HG02571 (cell line): Measurements from ENCODE around the gene VASH2.
A peak's percentile ranks its signal among the peaks of the same experiment; 100 is the strongest.

Source experiments
- ATAC-seq: cut with Tn5 transposase; IDR thresholded peaks from one replicate; pipeline ENCODE4 v1.9.1; 2021; ENCODE audit warnings: mild to moderate bottlenecking, moderate library complexity; ENCODE audit not compliant: unreplicated experiment

Gene VASH2

DNA sequence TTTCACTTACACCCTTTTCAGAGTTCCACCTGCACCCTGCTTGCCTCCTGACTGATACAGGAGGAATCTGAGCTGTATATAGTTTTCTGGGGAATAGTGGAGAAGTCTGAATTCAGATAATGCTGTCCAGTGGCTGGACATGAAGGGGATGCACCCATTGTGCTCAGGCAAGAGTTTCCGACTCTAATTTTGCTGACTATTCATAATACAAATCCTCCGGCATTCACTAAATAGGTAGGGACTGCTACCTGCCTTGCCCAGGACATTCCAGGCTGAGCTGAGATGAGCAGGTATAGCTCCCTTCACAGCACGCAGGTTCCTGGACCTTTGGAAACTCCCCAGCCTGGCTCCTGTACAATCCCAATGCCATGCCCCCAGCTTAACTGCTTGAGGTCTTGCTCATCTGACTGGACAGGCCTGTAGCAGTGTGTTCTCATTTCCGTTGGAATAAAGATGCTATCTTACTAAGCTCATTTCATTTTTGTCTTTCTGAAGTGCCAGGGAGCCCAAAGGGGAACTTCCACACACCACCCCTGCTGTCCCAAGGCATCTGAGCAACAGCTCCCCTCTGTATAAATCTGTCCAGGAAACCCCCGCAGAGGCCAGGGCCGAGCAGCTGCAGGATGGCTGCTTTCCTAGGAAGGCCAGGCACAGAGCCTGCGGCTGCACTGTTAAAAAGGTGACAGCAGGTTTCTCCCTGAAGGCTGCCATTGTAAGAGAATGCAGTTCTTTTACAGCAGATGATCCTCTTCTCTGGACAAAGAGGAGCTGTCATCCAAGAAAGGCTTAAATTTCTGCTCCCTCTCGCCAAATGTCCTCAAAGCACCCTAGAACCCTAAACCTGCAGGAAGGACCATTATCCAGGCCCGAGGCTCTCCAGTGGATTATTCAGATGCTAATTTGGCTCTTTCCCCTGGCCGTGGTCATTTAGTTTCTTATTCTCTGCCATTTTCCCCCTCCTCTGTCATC, 21.7 kb upstream of the VASH2 start:
- ATAC-seq = peak; percentile 56

DNA sequence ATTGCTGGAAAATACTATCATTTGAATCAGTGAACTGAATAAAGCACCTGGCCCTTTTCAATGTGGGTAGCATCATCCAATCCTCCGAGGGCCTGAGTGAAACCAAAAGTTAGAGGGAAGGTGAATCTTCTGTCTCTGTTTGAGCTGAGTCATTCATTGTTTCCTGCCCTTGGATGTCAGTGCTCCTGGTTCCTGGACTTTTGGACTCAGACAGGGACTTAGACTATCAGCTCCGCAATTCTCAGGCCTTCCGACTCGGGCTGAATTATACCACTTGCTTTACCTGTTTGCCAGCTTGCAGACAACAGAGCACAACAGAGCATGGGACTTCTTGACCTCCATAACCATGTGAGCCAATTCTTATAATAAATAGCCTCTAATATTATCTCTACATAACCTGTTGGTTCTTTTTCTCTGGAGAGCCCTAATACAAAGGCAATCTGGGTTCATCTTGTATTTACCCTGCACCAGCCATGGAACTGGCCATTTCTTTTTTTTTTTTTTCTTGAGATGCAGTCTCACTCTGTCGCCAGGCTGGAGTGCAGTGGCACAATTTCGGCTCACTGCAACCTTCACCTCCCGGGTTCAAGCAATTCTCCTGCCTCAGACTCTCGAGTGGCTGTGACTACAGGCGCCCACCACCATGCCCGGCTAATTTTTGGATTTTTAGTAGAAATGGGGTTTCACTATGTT, 19.2 kb upstream of the VASH2 start:
- ATAC-seq = no peak

DNA sequence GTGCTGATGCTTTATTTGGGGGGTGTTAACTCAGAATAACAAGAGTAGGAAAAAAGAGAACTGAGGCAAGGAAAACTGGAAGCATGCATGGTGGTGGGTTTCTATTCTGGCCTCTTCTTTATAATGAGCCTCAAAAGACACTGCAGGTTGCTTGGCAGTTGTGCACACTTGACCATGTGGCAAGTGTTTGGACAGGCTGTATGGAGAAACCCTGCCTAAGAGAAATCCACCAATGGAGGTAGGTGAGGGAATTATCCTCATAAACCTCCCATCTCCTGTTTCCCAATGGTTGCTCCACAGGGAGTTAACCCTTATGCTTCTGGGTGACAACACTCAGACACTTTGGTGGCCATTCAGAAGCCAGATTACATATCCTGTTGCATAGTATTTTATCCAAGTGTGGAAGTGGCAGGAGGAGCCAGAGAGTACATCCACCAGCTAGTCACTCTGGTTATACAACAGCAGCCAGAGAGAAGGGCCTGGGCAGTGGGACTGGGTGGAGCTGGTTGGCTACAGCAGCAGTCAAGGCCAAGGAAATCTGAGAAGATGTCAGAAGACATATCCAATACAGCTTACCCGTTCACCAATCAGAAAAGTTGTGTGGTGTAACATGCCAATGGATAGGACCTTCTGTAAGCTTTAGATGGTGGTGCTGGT, 16.4 kb upstream of the VASH2 start:
- no peak for ATAC-seq

DNA sequence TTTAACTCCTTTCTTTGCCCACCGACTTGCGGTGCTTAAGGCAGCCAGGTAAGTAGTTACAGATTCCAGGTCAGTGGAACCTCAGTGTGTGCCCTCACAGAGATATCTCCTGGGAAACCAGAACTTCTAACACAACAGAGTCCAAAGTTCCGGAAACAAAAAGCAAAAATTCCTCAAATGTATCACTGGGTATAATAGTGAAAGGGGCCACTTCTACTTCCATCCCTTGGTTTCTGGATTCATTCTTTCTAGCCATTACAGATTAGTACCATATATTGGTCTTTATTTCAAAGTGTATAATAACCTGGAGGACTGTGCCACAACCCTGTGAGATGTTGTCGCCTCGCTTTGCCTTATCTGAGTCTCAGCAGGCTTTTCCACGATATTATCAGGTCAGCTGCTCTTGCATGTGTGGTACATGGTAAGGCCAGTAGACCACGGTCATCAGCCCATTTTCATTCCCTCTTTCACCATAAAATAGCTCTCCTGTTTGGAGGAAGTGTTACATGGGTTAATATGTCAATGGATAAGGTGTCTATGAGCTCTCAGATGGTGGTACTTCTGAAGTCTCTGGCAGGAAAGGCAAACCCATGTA, 14.9 kb upstream of the VASH2 start:
- no peak for ATAC-seq

DNA sequence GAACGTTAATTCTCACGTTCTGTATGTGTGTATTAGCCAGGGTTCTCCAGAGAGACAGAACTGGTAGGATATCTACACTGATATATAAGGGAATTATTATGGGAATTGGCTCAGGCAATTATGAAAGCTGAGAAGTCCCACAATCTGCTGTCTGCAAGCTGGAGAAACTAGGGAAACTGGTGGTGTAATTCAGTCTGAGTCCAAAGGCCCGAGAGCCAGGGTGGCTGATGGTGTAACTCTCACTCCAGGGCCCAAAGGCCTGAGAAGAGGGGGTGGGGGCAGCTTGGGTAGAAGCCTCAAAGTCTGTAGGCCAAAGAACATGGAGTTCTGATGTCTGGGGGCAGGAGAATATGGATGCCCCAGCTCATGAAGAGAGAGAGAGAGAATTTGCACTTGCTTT, 13.3 kb upstream of the VASH2 start:
- no peak for ATAC-seq

DNA sequence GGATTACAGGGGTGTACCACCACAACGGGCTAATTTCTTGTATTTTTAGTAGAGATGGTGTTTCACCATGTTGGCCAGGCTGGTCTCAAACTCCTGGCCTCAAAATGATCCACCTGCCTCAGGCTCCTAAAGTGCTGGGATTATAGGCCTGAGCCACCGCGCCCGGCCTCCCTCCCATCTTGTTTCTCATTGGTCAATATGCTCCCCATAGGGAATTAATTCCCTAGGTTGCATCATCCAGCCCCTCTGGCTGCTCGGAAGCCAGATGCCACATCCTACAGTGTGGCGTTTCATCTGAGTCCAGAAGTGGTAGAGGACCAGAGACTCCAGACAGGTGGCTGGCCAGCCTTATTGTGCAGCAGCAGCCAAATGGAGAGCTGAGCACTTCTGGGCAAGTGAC, 11.5 kb upstream of the VASH2 start:
- no peak for ATAC-seq

DNA sequence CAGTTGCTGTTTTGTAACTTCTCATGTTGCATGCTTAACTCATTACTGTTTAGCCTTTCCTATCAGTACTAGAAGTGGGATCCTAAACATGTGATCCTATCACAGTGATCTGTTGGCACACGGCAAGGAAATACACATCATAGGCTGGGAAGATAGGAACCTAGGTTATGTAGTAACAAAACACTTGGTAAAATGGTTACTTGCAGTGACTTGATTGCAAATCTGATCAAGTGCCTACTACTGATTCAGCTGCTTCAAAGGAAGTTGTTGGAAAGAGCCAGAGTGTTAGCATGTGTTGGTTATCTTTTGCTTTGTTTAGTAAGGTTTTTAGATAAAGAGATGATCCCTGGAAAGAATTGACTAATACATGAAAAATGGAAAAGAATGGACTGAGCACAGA, 8.9 kb upstream of the VASH2 start:
- ATAC-seq = no peak

DNA sequence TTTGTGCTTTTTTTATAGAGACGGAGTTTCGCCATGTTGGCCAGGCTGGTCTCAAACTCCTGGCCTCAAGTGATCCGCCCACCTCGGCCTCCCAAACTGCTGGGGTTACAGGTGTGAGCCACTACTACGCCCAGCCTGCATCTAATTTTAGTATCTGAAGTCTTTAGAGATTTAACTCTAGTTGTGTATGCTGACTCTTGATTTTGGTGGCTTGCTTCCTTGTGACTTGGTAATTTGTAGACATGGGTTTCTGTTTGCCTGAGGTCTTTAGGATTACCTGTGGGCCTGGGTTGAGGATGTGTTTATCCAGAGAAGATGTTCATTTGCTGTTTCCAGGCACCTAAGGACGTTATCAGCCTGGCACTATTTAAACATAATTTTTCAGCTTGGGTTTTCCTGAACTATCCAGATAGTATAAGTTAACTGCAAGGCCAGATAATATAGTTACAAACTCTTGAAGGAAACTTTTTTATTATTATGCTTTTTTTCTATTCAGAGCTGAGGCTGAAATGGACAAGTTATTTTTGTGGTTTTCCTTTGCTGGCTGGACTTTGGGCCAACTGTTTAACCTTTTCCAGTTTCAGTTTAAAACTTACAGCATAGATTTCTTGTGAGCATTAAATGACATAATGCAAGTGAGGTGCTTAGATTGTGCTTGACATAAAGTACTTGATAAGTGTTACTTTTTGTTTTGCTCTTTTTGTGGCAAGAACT, 7.5 kb upstream of the VASH2 start:
- ATAC-seq = no peak

DNA sequence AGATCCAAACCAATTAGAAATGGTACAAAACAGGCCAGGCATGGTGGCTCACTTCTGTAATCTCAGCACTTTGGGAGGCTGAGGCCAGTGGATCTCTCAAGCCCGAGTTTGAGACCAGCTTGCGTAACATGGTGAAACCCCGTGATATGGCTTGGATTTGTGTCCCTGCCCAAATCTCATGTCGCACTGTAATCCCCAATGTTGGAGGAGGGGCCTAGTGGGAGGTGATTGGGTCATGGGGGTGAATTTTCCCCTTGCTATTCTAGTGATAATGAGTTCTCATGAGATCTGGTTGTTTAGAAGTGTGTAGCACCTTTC, 7.0 kb upstream of the VASH2 start:
- no peak for ATAC-seq

DNA sequence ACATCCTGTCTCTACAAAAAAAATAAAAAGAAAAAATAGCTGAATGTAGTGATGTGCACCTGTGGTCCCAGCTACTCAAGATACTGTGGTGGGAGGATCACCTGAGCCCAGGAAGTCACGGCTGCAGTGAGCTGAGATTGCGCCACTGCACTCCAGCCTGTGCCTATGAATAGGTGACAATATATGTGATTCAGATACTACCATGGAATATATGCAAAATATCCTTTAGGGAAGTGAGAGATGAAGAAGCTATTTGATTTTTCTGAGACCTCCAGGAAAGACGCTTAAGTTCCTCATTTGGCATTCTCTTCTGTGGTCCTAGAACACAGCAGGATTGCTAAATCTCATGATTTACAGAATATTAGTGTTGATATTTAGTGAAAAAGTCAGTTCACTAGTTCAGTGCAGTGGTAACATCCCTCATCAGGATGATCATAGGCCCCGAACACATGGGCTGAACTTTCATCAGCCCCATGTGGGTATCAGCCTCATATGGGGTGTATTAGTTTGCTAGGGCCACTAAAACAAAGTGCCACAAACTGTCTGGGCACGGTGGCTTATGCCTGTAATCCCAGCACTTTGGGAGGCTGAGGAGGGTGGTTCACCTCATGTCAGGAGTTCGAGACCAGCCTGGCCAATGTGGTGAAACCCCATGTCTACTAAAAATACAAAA, 6.0 kb upstream of the VASH2 start:
- no peak for ATAC-seq

DNA sequence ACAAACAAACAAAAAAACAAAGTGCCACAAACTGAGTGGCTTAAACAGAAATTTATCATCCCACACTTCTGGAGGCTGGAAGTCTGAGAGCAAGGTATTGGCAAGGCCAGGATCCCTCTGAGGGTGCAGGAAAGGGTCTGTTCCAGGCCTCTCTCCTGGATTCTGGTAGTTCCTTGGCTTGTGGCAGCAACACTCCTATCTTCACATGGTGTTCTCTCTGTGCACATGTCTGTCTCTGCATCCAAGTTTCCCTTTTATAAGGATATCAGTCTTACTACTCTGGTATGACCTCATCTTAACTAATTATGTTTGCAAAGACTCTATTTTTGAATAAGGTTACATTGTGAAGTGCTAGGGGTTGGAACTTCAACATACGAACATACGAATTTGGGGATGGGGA, 5.3 kb upstream of the VASH2 start:
- no peak for ATAC-seq

DNA sequence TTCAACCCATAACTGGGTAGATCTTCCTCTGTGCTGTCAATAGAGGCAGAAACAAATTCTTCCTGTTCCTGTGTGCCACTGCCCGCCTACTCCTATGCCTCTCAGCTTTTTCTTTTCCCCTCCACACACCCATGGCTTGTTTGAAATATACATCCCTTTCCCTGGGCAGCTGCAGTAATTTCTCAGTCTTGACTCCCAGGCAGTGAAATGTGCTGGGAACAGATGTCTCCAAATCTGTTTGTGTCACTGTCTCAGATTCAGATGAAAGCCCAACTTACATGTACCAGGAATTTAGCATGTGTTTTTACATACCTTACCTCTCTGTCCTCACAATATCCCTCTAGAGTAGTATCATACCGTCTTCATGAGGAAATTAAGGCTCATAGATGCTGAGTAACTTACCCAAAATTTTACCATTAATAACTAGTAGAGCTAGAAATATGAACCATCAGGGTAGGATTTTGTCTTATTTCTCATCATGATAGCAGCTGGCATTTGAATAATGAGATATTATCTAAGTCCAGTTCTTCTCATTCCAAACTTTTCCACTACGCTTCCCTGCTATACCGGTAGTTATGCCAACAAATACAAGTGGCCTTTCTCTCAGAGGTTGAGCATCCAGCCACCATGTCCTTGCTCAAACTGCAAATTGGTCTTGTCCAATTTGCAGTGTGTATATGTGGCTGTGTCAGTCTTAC, 4.7 kb upstream of the VASH2 start:
- no peak for ATAC-seq

DNA sequence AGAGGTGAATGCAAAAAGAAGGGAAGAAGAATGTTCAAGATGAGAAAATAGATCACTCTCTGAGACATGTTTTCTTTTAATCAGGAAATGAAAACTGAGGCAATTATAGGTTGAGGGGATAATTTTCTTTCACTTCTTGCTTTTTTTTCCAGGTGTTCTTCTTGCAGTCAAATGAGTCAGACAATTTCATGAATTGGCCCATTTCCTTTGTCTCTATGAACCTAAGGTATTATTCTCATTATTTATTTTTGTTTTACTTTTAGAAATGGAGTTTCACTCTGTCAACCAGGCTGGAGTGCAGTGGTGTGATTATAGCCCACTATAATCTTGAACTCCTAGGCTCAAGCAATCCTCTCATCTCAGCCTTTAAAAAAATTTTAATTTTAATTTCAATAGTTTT, 3.5 kb upstream of the VASH2 start:
- no peak for ATAC-seq

DNA sequence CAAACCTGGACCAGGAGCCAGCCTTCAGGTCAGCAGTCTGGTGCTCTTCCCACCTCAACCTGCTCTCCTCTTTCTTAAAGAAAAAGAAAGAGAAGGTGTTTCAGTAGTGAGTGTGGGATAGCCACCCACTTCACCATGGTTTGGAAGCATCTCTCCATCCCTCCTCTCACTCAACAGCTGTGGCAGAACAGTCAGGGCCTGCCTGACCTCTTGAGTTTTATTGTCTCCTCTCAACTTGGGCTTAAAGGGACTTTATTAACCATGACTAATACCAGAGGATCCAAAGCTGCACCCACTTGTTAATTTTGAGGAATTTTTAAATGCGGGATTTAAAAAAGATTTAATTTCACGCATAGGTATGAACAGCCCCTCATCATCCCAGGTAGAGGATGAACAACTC, 570 bp upstream of the VASH2 start:
- ATAC-seq = no peak

DNA sequence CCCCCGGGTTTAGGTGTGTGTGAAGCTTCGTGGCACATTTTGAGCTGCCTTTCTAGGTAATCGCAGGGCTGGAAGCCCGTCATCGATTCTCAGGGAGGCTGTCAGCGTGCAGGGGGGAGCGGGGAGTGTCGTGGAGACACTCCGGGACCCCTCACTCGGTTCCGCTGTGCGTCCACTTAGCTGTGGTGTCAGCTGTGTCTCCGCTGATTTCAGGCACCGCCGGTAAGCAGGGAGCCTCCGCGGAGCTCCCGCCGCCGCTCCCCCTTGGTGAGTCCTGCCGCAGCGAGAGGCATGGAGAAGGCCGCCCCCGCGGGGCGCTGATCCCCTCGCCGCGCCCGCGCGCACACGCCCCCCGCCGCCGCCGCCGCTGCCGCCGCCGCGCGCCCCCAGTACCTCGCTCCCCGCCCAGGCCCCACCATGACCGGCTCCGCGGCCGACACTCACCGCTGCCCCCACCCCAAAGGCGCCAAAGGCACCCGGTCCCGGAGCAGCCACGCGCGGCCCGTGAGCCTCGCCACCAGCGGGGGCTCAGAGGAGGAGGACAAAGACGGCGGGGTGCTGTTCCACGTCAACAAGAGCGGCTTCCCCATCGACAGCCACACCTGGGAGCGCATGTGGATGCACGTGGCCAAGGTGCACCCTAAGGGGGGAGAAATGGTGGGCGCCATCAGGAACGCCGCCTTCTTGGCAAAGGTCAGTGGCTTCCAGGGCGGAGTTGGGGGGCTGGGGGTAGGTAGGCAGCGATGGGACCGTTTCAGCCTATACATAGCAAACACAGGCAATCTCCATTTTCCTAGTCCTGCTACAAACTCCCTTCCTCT, 995 bp downstream of the VASH2 start:
- ATAC-seq = no peak

DNA sequence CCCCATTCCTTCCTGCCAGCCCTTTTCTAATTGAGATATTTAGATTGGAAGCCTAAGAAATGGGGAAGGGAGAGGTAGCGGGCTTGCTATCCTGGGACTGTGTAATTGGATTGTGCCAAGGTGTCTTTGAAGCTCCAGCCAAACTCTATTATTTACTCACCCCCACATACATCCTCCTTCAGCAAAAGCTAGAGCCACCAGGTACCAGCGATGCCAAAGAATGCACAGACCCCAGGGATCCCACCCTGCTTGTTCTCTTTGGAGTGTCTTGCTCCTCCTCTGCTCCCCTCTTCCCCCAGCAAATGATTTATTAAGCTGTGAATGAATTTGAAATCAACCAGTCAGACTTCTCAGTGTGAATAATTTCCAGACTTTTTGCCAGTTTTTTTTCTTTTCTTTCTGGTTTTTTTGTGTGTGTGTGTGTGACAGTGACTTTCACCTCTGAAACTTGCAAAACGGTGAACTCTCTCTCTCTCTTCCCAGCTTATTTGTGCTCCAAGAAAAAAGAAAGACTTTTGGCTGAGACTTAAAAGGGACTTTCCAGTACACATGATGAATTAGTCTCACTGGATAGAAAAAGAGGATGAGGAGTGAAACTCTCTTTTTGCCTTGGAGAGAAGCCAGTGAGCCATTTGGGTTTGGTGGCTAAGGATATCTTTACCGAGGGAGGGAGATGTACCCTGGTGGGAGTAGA, 1.8 kb downstream of the VASH2 start:
- no peak for ATAC-seq

DNA sequence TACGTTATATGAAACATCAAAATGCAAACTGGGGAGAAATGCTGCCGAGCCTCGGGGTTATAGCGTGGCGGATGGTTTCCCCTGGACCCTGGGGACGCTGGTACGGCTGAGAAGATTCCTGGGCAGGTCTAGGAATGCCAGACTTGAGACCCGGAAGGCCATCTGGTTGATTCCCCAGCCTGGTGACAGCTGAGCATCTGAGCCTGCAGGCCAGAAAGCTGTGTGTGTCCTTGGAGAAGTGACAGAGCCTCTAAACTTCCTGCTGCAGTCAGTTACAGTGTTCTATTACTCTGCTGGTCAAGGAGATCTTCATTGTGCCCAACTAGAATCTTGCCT, 2.3 kb downstream of the VASH2 start:
- no peak for ATAC-seq

DNA sequence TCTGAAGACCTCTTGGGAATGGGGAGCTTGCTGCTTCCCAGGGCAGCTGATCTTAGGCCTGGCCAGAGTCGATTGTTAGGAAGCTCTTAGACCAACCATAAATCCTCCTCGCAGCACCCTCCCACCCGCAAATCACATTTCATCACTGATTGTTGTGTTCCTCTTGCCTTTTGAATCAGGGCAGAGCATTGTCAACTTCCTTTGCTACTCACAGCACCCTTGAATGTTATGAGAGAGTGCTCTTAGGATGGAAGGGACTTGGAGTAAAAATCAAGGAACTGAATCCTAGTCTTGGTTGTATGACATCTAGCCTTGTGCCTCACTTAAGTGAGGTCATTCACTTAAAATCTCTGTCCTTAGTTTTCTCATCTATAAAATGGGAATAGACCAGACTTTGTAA, 3.0 kb downstream of the VASH2 start:
- no peak for ATAC-seq
